Measurements from ENCODE around the gene C1QTNF2.

- TF ChIP-seq TEAD4 (IDR thresholded peaks at IDR 0.05) = no peak
- TF ChIP-seq YY1 (IDR thresholded peaks at IDR 0.05; ENCODE audit: low read depth) = no peak
- no peak for TF ChIP-seq EP300 (IDR thresholded peaks at IDR 0.05; ENCODE audit: borderline replicate concordance)
- TF ChIP-seq, protein P1, sequence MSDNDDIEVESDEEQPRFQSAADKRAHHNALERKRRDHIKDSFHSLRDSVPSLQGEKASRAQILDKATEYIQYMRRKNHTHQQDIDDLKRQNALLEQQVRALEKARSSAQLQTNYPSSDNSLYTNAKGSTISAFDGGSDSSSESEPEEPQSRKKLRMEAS (IDR thresholded peaks at IDR 0.05) = no peak
- no peak for TF ChIP-seq TCF12 (IDR thresholded peaks at IDR 0.05; ENCODE audit: low read depth)
- TF ChIP-seq TAF1 (IDR thresholded peaks at IDR 0.05; ENCODE audit: low read depth) = no peak
- no peak for TF ChIP-seq RAD21 (IDR thresholded peaks at IDR 0.05; ENCODE audit: low read depth)
- no peak for TF ChIP-seq CEBPB (IDR thresholded peaks at IDR 0.05)
- TF ChIP-seq, protein P2, sequence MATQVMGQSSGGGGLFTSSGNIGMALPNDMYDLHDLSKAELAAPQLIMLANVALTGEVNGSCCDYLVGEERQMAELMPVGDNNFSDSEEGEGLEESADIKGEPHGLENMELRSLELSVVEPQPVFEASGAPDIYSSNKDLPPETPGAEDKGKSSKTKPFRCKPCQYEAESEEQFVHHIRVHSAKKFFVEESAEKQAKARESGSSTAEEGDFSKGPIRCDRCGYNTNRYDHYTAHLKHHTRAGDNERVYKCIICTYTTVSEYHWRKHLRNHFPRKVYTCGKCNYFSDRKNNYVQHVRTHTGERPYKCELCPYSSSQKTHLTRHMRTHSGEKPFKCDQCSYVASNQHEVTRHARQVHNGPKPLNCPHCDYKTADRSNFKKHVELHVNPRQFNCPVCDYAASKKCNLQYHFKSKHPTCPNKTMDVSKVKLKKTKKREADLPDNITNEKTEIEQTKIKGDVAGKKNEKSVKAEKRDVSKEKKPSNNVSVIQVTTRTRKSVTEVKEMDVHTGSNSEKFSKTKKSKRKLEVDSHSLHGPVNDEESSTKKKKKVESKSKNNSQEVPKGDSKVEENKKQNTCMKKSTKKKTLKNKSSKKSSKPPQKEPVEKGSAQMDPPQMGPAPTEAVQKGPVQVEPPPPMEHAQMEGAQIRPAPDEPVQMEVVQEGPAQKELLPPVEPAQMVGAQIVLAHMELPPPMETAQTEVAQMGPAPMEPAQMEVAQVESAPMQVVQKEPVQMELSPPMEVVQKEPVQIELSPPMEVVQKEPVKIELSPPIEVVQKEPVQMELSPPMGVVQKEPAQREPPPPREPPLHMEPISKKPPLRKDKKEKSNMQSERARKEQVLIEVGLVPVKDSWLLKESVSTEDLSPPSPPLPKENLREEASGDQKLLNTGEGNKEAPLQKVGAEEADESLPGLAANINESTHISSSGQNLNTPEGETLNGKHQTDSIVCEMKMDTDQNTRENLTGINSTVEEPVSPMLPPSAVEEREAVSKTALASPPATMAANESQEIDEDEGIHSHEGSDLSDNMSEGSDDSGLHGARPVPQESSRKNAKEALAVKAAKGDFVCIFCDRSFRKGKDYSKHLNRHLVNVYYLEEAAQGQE (IDR thresholded peaks at IDR 0.05; ENCODE audit: low read depth) = no peak
- TF ChIP-seq NFIC (IDR thresholded peaks at IDR 0.05) = no peak
- TF ChIP-seq FOXM1 (IDR thresholded peaks at IDR 0.05; ENCODE audit: borderline replicate concordance, low read depth) = no peak
- no peak for TF ChIP-seq EGR1 (IDR thresholded peaks at IDR 0.05)
- TF ChIP-seq, protein P3, sequence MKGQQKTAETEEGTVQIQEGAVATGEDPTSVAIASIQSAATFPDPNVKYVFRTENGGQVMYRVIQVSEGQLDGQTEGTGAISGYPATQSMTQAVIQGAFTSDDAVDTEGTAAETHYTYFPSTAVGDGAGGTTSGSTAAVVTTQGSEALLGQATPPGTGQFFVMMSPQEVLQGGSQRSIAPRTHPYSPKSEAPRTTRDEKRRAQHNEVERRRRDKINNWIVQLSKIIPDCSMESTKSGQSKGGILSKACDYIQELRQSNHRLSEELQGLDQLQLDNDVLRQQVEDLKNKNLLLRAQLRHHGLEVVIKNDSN (IDR thresholded peaks at IDR 0.05) = no peak
Measured at GRCh38 chr5:160342413-160342941, 27.9 kb downstream of the C1QTNF2 start.
